Body of pancreas (tissue), 4 donors: ENCODE measurements around the gene DNHD1. TPM values are rescaled to one million over a fixed set of nuclear protein-coding genes. Genes with fewer than 3 reads are reported as not detected.

Source experiments
- ATAC-seq: fragments of 150-250 bp; one replicate; pipeline ENCODE4 v1.9.1; 2016
- DNase-seq, 4 donors: peaks; one replicate each; pipeline ENCODE4 v3.0.0-alpha.2; 2019
- H3K27ac ChIP-seq, 4 donors: fragments of 200-600 bp; sonication (generic); 1 replicate in 3 of 4; 2 replicates in 1 of 4; pipeline versions ENCODE4 v1.5.1 to v1.6.1; 2016 to 2019; ENCODE audit warnings: mild to moderate bottlenecking in 1 of 4, mixed read lengths in 1 of 4, moderate library complexity in 1 of 4
- H3K27me3 ChIP-seq, 2 donors: fragments of 200-600 bp; sonication (generic); one replicate each; pipeline ENCODE4 v1.6.0; 2016; ENCODE audit warnings: mild to moderate bottlenecking in 1 of 2
- H3K36me3 ChIP-seq, 2 donors: fragments of 200-600 bp; sonication (generic); replicated peaks in 1 of 2; 2 replicates each; pipeline ENCODE4 v1.5.1; 2016; ENCODE audit warnings: low read depth in 2 of 2; ENCODE audit not compliant: insufficient read depth in 1 of 2
- H3K4me1 ChIP-seq: fragments of 200-600 bp; sonication (generic); one replicate; pipeline ENCODE4 v1.6.0; 2016
- H3K4me3 ChIP-seq, 2 donors: fragments of 200-600 bp; sonication (generic); 1 replicate in 1 of 2; 2 replicates in 1 of 2; pipeline ENCODE4 v1.5.1; 2016 to 2019
- H3K9me3 ChIP-seq, 3 donors: fragments of 200-600 bp; sonication (generic); 1 replicate in 2 of 3; 2 replicates in 1 of 3; pipeline ENCODE4 v1.5.1; 2016
- POLR2A ChIP-seq, 3 donors: fragments of 450-650 bp; IDR thresholded peaks; one replicate each; pipeline ENCODE4 v1.6.1; 2016; ENCODE audit warnings: antibody characterized with exemption in 3 of 3, mild to moderate bottlenecking in 2 of 3
- WGBS, 2 donors: methylation state at CpG; one replicate each; pipeline ENCODE4 v1.1.5; 2017; 5-methylcytosine and 5-hydroxymethylcytosine counted together
- intact Hi-C: fragments of 100-400 bp; cut with DNase I; formaldehyde crosslinking; loops from one replicate; pipeline ENCODE4 v1.15.1; 2023
- total RNA-seq, 2 donors: library from RNA; depleted of rRNA; stranded (reverse); fragments of >200 nt; gene quantifications; one replicate each; pipeline ENCODE4 v1.1.0, GENCODE V29; 2016
- TF ChIP-seq, protein P1 (sequence below), 7 experiments: fragments of 450-650 bp in 4 of 7; fragments of 200-600 bp in 3 of 7; sonication (generic) in 3 of 7; IDR thresholded peaks; one replicate each; pipeline ENCODE4 v1.5.1; 2016 to 2019; ENCODE audit warnings: antibody characterized with exemption in 7 of 7

Gene DNHD1
- total RNA-seq, 2 donors from 2014 or later: 14.5 to 19.1 TPM

DNA sequence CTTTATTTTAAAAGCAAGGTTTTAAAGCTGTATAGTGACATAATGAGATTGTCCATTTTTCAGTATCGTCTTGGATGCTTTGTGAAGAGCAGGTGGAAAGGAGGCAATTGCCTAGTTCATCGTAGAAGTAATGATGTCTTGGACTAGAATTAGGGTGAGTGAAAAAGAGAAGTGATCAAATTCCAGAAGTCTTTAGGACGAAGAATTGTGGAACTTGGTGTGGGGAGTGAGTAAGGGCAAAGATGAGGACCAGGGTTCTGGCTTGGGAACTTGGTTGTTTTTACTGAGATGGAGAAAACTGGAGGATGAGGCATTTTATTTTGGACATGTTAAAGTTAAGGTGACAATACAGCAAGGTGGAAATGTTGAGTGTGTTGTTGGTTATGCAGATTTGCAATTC lies 107.7 kb downstream of the DNHD1 start:
- H3K36me3 ChIP-seq: peaks cover 4 to 26% of the 10 kb centered on the region in 2 donors
- ATAC-seq: no peak
- peak overlapping the region; percentile 91 to 97 (median 96) for H3K27ac ChIP-seq
- intact Hi-C loops: loop anchor here (10.0 kb wide), 1 partner anchor 120 kb away; the partner anchor contains the start of genes ARFIP2 and TIMM10B
- peaks cover 48% of the 10 kb centered on the region for H3K4me1 ChIP-seq
- peak overlapping the region; percentile 50 to 73 for H3K4me3 ChIP-seq
- TF ChIP-seq POLR2A (IDR thresholded peaks at IDR 0.05): no peak
- TF ChIP-seq, protein P1, sequence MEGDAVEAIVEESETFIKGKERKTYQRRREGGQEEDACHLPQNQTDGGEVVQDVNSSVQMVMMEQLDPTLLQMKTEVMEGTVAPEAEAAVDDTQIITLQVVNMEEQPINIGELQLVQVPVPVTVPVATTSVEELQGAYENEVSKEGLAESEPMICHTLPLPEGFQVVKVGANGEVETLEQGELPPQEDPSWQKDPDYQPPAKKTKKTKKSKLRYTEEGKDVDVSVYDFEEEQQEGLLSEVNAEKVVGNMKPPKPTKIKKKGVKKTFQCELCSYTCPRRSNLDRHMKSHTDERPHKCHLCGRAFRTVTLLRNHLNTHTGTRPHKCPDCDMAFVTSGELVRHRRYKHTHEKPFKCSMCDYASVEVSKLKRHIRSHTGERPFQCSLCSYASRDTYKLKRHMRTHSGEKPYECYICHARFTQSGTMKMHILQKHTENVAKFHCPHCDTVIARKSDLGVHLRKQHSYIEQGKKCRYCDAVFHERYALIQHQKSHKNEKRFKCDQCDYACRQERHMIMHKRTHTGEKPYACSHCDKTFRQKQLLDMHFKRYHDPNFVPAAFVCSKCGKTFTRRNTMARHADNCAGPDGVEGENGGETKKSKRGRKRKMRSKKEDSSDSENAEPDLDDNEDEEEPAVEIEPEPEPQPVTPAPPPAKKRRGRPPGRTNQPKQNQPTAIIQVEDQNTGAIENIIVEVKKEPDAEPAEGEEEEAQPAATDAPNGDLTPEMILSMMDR (IDR thresholded peaks at IDR 0.05): no peak
- H3K27me3 ChIP-seq: no peaks in the 10 kb centered on the region
- no peaks in the 10 kb centered on the region for H3K9me3 ChIP-seq
- no peak for DNase-seq
- WGBS, 2 donors: 6 to 14% methylated on average over 3 of the region's 3 CpGs

DNA sequence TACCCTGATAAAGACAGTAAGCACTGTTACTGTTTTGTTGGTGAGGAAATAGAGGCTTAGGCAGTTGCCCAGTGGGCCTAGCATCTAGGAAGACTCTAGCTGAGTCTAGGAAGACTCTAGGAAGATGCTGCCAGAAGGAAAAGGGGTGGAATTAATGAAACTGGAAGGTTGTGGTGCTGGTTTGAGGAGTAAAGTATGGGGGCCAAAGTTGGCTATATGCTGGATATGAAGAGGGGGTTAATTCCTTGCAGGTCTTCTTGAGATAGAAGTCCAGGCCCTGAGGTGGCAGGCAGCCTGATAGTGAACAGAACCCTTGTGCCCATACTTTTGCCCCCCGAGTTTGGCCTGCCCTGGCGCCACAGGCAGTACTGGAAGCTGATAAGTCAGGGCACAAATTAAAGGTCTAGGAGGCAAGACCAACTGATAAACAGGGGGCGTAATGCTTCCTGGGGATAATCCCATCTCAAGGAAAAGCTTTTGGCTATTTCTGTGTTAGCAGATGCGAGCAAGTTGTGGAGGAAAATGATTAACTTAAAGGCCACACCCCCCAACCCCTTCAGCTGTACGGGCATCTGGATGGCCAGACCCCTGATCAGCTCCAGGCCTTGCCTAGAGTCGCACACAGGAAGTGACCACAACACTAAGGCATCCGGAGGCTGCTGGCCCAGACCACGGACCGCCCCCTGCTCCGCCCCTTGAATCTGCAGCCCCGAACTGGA lies 109.5 kb downstream of the DNHD1 start:
- no peaks in the 10 kb centered on the region for H3K9me3 ChIP-seq
- H3K27ac ChIP-seq: peak overlapping the region; percentile 90 to 97 (median 96)
- 6 to 9% methylated on average over 11 of the region's 11 CpGs for WGBS, 2 donors
- H3K27me3 ChIP-seq: no peaks in the 10 kb centered on the region
- no peak overlapping the region for H3K4me3 ChIP-seq
- intact Hi-C loops: loop anchor here (10.0 kb wide), 1 partner anchor 122 kb away; the partner anchor contains the start of genes ARFIP2 and TIMM10B
- ATAC-seq: peak; percentile 80
- peaks cover 0 to 20% of the 10 kb centered on the region in 2 donors for H3K36me3 ChIP-seq
- peak; percentile 91 to 96 (median 96) for DNase-seq
- TF ChIP-seq, protein P1 (IDR thresholded peaks at IDR 0.05): peak in 1 of 7 experiments; percentile 9
- peak; percentile 50 to 75 (median 74) for TF ChIP-seq POLR2A (IDR thresholded peaks at IDR 0.05)
- peaks cover 58% of the 10 kb centered on the region for H3K4me1 ChIP-seq

DNA sequence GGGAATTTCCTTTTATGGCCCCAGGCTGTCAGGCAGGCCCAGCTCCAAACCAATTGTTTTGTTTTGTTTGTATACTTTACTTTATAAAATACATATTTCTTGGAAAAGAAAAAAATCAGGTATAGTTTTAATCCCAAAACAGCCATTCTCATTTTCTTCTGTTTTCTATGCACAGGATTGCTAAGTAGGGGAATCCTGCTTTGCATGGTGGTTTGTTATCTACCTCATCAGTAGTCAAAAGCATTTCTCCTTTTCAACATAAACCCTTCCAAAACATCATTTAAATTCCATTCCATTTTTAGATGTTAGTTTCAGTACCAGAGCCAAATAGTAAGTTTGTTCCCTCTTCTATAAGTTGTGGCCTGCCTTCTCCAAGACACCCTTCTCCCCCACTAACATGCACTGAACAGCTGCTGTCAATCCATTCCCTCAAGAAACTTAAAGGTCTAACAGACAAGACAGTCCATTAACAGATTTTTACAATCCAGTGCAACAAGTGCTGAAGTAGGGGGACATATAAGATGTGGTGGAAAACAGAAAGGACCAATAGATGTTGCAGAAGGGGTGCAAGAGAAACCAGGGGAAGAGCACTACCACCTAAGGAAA lies 110.2 kb downstream of the DNHD1 start:
- DNase-seq: no peak
- no peak for ATAC-seq
- no peaks in the 10 kb centered on the region for H3K9me3 ChIP-seq
- H3K27me3 ChIP-seq: no peaks in the 10 kb centered on the region
- peaks cover 0 to 20% of the 10 kb centered on the region in 2 donors for H3K36me3 ChIP-seq
- no peak overlapping the region for H3K4me3 ChIP-seq
- TF ChIP-seq, protein P1 (IDR thresholded peaks at IDR 0.05): no peak
- no peak for TF ChIP-seq POLR2A (IDR thresholded peaks at IDR 0.05)
- intact Hi-C loops: loop anchor here (10.0 kb wide), 1 partner anchor 122 kb away; the partner anchor contains the start of genes ARFIP2 and TIMM10B
- H3K4me1 ChIP-seq: peaks cover 51% of the 10 kb centered on the region
- H3K27ac ChIP-seq: peak overlapping the region; percentile 59 to 97 (median 93)

DNA sequence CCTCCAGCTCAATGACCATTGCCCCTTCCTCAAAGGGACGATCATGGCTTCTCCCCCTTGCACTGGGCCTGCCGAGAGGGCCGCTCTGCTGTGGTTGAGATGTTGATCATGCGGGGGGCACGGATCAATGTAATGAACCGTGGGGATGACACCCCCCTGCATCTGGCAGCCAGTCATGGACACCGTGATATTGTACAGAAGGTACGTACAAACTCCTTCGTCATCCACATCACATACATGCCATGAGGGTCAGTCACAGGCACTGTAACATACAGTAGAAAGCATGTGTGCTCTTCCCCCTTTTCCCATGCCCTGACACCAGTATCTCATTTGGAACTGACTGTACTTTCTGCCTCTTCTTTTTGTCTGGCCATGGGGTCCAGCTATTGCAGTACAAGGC lies 110.9 kb downstream of the DNHD1 start:
- Histone ChIP-seq H3K4me3 (no peak overlapping the region), H3K27me3 (no peaks in the 10 kb centered on the region), H3K4me1 (peaks cover 47% of the 10 kb centered on the region), H3K9me3 (no peaks in the 10 kb centered on the region), H3K27ac (peak overlapping the region in 3 of 4 donors; percentile 90 to 97 (median 96)), H3K36me3 (peaks cover 0 to 20% of the 10 kb centered on the region in 2 donors)
- intact Hi-C loops: loop anchor here (10.0 kb wide), 1 partner anchor 123 kb away; the partner anchor contains the start of genes ARFIP2 and TIMM10B
- 80 to 84% methylated on average over 9 of the region's 9 CpGs for WGBS, 2 donors
- no peak for DNase-seq
- ATAC-seq: no peak
- no peak for TF ChIP-seq POLR2A (IDR thresholded peaks at IDR 0.05)
- TF ChIP-seq, protein P1 (IDR thresholded peaks at IDR 0.05): no peak
